GM19240 (cell line): ENCODE results near the gene CEBPB.
"Not testable (repeated sequence)": the region's sequence is repeated elsewhere in the genome, so short reads cannot be mapped to it uniquely, and the experiment has no call there.

ENCODE experiments used
- DNase-seq: peaks from one replicate; pipeline ENCODE4 v3.0.0; 2011; ENCODE audit warnings: low spot score; ENCODE audit not compliant: insufficient read length

CEBPB gene

DNA sequence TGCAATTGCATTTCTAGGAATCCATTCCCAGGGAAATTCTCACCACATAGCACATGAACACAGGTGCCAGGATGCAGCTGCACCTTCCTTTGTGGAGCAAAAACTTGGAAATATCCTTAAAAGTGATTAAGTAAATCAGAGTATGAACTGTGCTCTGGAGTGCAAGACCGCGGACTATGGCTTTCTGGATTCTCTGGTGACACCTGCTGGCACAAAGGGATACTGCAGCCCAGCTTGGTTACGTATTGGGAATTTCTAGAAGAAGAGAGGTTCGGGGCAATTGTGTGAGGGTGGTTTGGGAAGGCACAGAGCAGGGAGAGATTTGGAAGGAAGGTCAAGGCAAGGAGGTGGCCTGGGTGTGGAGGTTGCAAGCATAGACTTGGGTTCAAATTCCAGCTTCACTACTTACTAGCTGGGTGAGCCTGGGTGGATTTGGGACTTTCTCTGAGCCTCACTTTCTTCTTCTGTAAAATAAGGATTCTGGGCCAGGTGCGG, 21.3 kb upstream of the CEBPB start:
- DNase-seq = peak; percentile 64

GRCh38 chr20:50170549-50171220, 19.9 kb upstream of the CEBPB start:
- no peak for DNase-seq

- DNase-seq = no peak
Measured at GRCh38 chr20:50172347-50173013, 18.1 kb upstream of the CEBPB start.

DNA sequence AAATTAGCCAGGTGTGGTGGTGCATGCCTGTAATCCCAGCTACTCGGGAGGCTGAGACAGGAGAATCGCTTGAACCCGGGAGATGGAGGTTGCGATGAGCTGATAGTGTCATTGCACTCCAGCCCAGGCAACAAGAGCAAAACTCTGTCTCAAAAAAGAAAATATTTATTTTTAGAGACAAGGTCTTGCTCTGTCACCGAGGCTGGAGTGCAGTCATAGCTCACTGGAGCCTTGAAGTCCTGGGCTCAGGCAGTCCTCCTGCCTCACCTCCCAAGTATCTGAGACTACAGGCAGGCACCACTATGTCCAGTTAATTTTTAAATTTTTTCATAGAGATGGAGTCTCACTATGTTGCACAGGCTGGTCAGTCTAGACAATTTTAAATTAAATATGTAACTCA, 16.2 kb upstream of the CEBPB start:
- no peak for DNase-seq

- DNase-seq = no peak
Measured at GRCh38 chr20:50175938-50176933, 14.4 kb upstream of the CEBPB start.

DNA sequence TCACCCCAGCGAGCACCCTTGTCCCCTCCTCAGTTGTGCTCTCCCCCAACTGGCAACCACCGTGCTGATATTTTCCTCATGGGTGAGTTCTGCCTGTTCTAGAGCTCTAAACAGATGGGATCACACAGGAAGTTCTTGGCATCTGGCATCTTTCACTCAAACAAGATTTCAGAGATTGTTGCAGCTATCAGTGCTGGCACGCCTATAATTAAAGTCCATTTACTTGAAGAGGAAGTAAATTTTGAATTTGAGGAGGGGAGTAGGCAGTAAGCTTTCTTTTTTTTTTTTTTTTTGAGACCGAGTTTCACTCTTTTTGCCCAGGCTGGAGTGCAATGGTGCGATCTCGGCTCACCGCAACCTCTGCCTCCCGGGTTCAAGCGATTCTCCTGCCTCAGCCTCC, 12.0 kb upstream of the CEBPB start:
- not testable (repeated sequence) for DNase-seq

- DNase-seq = no peak
Measured at GRCh38 chr20:50181344-50181743, 9.3 kb upstream of the CEBPB start.

DNA sequence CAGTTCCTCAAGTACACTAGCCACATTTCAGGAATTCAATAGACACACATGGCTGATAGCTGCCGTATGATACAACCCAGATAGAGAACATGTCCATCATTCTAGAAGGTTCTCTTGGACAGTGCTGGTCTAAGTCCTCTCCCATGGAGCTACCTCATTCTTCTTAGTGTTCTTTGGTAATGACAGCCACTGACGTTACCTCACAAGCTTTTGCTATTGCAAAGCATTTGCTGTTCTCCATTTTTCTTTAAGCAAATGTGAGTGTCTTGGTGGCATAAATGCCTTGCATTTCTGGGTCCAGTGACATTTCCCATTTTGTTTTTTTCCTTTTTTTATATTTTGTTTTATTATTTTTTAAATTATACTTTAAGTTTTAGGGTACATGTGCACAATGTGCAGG, 8.3 kb upstream of the CEBPB start:
- no peak for DNase-seq

DNA sequence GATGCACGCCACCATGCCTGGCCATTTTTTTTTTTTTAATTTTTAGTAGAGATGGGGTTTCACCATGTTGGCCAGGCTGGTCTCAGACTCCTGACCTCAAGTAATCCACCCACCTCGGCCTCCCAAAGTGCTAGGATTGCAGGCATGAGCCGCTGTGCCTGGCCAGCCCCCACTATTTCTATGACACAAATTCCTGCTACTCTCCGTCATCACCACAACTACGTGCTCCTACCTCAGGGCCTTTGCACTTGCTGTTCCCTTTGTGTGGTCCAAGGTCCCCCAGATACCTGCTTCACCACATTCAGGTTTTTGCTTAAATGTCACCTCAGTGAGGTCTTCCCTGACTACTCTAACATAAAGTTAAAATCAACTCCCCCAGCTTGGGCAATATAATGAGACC, 5.2 kb upstream of the CEBPB start:
- DNase-seq = no peak

- peak; percentile 54 for DNase-seq
Measured at GRCh38 chr20:50186151-50186885, 4.3 kb upstream of the CEBPB start.

DNA sequence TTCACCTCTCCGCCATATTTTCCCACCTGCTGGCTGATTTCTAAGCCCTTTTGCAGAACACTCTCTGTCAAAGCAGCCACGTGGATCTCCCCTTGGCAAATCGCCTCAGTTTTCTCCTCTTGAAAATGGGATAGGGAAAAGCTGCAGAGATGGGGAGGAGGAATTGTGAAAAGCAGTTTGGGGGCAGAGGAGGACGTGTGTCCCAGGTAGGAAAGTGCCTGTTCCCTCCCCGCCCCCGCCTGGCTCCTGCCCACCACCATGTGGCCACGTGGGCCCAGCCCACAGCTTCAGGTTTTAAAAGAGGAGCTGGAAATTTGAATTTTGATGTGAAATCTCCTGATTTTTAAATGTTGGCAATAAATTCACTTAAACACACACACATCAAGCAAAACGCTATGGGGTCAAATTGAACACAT, 3.6 kb upstream of the CEBPB start:
- DNase-seq = no peak

- no peak for DNase-seq
Measured at GRCh38 chr20:50187403-50188051, 3.1 kb upstream of the CEBPB start.

DNA sequence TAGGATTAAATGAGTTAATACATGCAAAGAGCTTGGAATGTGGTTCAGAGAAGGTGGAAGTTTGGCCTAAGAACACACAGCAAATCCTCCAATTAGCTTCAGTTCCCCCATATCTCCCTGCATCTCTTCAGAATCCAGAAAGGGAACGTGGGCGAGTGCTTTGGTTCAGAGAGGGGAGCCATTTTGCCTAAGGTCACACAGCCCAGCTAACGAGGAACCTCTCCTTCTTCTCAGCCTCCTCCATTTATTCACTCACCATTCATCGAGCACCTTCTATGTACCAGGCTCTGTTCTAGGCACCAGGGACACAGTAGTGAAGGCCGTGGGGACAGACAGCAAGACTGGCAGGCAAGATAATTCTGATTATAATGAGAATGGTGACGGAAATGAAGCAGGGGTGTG, 2.3 kb upstream of the CEBPB start:
- DNase-seq = no peak

DNA sequence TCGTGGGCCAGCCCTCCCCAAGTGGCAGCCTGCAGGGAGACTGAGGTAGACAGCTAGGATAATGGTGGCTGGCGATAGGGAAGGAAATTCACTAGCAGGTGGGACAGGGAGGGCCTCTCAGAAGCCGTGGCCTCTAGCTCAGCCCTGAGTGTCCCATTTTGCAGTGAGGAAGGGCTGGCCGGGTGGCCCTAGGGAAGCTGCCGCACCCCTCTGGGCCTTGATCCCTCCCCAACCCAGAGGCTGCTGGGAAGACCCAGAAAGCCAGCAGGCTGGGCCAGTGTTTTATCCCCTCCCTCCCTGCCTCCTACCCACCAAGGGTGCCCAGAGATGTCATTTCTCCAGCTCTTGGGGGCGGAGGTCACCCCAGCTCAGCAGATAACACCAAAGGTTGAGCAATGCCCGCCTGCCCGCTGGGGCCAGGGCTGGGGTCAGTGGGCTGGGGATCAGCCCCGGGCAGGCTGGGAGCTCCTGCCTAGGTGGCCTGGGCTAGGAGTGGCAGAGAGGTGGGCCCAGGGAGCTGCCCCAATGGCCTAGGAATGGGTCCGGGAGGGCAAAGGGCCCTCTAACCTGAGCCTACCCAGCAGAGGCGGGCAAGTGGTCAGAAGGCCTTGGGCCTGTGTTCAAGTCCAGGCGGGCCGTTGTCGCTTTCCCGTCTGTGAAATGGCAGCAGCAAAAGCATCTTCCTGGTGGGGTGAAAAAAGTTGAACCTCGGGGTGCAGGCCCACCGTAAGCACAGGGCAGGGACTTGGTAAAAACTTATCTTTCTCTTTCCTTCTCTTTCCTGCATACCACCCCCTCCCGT, 1.6 kb upstream of the CEBPB start:
- DNase-seq = no peak

DNA sequence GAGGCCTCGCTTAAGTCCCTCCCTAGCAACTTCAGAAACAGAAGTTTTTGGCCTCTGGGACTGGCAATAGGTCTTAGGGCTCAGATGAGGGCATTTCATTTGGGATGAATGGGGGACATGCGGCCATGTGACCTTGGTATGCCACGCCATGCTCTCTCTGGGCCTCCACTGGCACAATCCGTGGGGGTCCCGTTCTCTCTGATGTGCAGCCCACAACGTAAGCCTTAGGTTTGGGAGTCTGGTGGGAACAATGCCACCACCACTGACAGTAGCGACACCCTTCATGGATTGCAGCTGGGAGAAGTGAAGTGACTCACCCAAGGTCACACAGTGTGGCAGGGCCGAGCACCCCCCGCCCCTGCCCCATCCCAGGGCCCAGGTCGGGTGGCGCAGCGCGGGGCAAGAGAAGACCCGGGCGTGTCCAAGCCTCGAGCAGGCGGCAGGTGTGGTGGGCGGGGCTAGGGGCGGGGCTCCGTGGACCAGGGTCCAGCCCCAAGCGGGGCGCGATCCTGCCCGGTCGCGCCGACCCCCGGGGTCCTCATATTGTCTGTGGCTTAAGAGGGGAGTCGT, 864 bp upstream of the CEBPB start:
- no peak for DNase-seq

DNA sequence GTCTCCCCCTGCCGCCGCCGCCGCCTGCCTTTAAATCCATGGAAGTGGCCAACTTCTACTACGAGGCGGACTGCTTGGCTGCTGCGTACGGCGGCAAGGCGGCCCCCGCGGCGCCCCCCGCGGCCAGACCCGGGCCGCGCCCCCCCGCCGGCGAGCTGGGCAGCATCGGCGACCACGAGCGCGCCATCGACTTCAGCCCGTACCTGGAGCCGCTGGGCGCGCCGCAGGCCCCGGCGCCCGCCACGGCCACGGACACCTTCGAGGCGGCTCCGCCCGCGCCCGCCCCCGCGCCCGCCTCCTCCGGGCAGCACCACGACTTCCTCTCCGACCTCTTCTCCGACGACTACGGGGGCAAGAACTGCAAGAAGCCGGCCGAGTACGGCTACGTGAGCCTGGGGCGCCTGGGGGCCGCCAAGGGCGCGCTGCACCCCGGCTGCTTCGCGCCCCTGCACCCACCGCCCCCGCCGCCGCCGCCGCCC, 474 bp downstream of the CEBPB start:
- no peak for DNase-seq

- peak; percentile 38 for DNase-seq
Measured at GRCh38 chr20:50191544-50192363, 1.1 kb downstream of the CEBPB start.
